GM21619 (cell line): Measurements from ENCODE around the gene BCL2L13.
"Not testable (repeated sequence)": the region's sequence is repeated elsewhere in the genome, so short reads cannot be mapped to it uniquely, and the experiment has no call there.

Source experiments
- ATAC-seq: cut with Tn5 transposase; IDR thresholded peaks from one replicate; pipeline ENCODE4 v1.9.1; 2021; ENCODE audit not compliant: unreplicated experiment

BCL2L13 gene

DNA sequence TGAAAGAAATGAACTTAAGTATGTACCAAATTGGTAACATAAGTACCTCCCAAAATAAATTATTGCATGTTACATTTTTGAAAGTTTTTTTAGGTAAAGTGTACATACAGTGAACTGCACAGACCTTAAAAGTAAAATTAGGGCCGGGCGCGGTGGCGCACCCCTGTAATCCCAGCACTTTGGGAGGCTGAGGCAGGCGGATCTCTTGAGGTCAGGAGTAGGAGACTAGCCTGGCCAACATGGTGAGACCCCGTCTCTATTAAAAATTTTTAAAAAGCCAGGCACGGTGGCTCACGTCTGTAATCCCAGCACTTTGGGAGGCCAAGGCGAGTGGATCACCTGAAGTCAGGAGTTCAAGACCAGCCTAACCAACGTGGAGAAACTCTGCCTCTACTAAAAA lies 1.7 kb upstream of the BCL2L13 start:
- not testable (repeated sequence) for ATAC-seq

- no peak for ATAC-seq
Measured at GRCh38 chr22:17637490-17638181, 921 bp upstream of the BCL2L13 start.

DNA sequence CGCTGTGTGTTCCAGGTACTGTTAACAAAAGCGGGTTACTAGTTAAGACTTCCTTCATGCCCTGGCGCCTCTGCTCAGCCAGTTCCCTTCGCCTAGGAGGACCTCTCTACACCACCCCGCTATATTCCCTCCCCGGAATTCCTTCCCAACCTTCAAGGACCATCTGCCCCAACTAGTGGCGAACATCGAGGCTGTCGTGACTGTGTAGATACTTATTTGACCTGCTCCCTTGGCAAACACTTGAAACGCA lies 450 bp upstream of the BCL2L13 start:
- no peak for ATAC-seq

DNA sequence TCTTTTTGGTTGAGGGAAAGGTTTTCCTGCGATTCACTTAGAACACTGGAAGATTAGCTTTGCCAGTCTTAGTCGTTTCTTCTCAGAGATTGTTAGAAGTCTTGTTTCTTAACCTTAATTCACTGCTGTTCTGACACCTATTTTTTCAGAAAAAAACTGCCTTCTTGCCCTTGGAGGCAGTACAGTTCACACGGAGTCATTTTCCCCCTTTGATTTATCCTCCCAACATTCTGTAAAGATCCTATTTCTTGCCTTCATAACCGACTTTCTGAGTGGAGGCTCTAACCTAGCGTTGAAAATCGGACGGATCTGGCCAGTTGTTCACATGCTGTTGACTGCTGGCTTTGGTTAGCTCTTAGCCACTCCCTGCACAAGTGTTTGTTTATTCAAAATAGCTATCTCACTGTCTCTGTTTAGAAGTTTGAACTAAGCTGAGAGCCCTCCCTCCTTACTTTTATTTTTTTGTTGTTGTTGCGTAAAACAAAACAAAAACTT lies 737 bp downstream of the BCL2L13 start:
- ATAC-seq = no peak

DNA sequence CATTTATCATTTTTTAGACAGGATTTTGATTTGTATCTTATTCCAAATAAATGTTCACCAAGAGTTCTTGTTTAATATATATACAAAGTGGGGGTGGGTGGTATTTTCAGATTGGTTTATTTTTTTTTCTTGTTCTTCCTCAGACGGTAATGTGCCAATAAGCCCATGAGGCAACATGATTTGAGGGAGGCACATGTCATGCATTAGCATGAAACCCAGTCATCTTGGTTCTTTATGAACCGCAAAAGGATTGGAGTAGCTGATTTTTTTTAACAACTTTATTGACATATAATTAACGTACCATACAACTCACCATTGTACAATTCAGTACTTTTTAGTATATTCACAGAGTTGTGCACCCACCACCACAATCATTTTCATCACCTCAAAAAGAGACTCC lies 2.7 kb downstream of the BCL2L13 start:
- no peak for ATAC-seq

DNA sequence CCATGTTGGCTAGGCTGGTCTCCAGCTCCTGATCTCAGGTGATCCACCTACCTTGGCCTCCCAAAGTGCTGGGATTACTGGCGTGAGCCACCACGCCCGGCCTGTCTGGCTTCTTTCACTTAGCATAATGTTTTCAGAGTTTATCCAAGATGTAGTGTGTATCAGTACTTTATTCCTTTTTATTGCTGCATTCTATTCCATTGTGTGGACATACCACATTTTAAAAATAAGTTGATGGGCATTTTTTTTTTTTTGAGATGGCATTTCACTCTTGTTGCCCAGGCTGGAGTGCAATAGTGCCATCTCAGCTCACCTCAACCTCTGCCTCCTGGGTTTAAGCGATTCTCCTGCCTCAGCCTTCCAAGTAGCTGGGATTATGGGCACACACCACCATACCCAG lies 3.8 kb downstream of the BCL2L13 start:
- not testable (repeated sequence) for ATAC-seq

DNA sequence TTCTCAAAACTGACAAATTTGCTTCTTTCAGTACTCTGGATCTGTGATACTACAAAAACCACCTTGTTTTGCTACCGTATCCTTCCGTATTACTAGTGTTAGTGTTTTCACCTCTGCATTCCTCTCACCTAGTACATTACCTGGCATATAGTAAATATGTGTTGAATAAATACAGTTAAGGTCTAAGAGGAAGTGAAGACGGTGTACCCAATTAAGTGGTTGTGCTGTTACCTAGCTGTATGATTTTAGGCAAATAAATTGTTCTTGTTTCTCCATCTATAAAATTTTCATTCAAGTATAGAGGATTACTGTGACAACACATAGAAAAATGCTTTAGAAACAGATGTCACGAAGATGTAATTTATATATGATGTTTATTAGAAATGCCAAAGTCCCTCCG lies 8.9 kb downstream of the BCL2L13 start:
- ATAC-seq = no peak

- ATAC-seq = no peak
Measured at GRCh38 chr22:17647991-17648390, 9.4 kb downstream of the BCL2L13 start.

- no peak for ATAC-seq
Measured at GRCh38 chr22:17648569-17648968, 10.0 kb downstream of the BCL2L13 start.

GRCh38 chr22:17655289-17655688 lies 16.7 kb downstream of the BCL2L13 start:
- no peak for ATAC-seq

- ATAC-seq = no peak
Measured at GRCh38 chr22:17656870-17657395, 18.4 kb downstream of the BCL2L13 start.

DNA sequence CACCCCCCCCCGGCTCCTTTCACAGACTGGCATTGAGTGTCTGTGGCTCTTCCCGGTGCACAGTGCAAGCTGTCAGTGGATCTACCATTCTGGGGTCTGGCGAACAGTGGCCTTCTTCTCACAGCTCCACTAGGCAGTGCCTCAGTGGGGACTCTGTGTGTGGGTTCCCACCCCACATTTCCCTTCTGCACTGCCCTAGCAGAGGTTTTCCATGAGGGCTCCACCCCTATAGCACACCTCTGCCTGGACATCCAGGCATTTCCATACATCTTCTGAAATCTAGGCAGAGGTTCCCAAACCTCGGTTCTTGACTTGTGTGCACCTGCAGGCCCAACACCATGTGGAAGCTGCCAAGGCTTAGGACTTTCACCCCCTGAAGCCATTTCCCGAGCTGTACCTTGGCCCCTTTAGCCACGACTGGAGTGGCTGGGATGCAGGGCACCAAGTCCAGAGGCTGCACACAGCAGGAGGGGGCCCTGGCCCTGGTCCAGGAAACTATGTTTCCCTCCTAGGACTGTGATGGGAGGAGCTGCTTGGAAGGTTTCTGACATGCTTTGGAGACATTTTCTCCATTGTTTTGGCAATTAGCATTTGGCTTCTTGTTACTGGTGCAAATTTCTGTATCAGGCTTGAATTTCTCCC lies 26.0 kb downstream of the BCL2L13 start:
- no peak for ATAC-seq

DNA sequence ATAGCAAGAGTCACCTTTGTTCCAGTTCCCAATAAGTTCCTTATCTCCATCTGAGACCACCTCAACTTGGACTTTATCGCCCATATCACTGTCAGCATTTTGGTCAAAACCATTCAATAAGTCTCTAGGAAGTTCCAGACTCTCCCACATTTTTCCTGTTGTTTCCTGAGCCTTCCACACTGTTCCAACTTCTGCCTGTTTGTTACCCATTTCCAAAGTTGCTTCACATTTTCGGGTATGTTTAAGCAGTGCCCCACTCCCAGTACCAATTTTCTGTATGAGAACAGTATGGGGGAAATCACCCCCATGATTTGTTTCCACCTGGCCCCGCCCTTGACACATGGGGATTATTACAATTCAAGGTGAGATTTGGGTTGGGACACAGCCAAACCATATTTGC lies 26.7 kb downstream of the BCL2L13 start:
- no peak for ATAC-seq

DNA sequence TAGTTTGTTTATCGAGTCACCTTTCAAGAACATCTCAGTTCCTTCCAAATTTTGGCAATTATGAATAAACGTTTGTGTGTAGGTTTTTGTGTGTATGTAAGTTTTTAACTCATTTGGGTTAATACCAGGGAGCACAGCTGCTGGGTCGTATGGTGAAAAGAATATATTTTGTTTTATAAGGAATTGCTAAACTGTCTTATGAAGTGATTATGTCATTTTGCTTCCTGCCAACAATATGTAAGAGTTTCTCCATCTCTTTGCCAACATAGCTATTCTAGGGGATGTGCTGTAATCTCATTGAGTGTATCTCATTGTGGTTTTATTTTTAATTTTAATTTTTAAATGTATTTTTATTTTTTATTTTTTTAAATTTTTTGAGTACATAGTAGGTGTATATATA lies 27.3 kb downstream of the BCL2L13 start:
- ATAC-seq = no peak

DNA sequence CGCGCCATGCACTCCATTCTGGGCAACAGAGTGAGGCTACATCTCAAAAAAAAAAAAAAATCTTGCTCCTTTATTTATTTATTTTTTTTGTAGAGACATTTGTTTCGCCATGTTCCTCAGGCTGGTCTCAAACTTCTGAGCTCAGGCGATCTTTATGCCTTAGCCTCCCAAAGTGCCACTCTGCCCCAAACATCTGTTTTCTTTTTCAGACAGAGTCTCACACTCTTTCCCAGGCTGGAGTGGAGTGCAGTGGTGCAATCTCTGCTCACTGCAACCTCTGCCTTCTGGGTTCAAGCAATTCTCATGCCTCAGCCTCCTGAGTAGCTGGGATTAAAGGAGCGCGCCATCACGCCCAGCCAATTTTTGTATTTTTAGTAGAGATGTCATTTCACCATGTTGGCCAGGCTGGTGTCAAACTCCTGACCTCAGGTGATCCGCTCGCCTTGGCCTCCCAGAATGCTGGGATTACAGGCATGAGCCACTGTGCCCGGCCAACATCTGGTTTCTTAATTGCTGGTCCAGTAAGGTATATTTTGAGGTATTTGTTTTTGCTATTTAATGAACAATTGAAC lies 33.0 kb downstream of the BCL2L13 start:
- ATAC-seq = not testable (repeated sequence)

DNA sequence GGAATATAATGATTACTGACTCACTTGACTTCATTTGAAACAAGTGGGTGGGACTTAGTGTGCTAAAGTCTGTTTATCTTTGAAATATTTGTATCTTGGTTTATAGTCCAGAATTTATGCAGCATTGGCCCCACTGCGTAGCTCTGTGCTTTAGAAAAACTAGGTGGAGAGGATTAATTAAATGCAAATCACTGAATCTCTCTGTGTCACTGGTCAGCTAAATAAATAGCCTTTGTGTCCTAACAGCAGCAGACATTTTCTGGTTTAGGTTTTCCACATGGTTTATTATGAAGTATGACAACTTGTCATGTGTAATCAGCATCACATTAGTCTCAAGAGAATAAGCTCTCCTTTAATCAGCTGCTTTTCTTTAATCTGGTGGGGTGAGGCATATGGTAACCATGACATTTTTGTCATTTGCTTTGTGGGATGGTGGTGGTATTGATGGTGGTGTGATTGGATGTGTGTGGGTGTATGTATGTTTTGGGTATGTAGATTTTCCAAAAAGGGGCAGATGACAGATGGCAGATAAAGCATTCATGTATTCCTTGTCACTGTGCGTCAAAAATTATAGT lies 33.9 kb downstream of the BCL2L13 start:
- ATAC-seq = no peak

- no peak for ATAC-seq
Measured at GRCh38 chr22:17674152-17674551, 35.6 kb downstream of the BCL2L13 start.

- no peak for ATAC-seq
Measured at GRCh38 chr22:17675584-17675983, 37.0 kb downstream of the BCL2L13 start.

- no peak for ATAC-seq
Measured at GRCh38 chr22:17678817-17679385, 40.3 kb downstream of the BCL2L13 start.

- ATAC-seq = no peak
Measured at GRCh38 chr22:17684245-17684644, 45.7 kb downstream of the BCL2L13 start.

DNA sequence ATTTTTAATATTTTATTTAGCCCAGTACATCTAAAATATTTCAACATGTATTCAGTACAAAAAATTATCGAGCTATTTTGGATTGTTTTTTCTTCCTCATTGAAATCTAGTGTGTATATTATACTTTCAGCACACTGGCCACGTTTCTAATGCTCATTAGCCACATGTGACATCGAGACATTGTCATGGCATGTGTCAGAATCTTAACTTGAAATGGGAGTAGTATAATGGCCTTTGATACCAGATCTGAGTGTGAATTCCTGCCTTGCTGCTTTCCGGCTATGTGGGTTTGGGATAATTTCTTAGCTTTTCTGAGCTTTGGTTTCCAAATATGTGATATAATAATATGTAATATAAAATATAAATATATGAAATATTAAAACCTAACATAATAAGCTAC lies 54.3 kb downstream of the BCL2L13 start:
- no peak for ATAC-seq

- no peak for ATAC-seq
Measured at GRCh38 chr22:17694193-17694592, 55.6 kb downstream of the BCL2L13 start.
